Trophoblast cell (in vitro differentiated cells and primary cell): Measurements from ENCODE around the gene CADM1.

ENCODE experiments used
- DNase-seq, 2 donors: peaks; one replicate each; pipeline ENCODE4 v3.0.0-alpha.2; 2016
- H2AFZ ChIP-seq: 2 replicates; pipeline ENCODE4 v1.6.1; 2013; ENCODE audit warnings: low read length, moderate library complexity, mild to moderate bottlenecking; ENCODE audit not compliant: insufficient read depth, poor library complexity
- H2AK5ac ChIP-seq: 2 replicates; pipeline ENCODE4 v1.6.1; 2013; ENCODE audit warnings: mild to moderate bottlenecking, low read length
- H2BK120ac ChIP-seq: 2 replicates; pipeline ENCODE4 v1.6.1; 2013; ENCODE audit warnings: low read length, mild to moderate bottlenecking, moderate library complexity; ENCODE audit not compliant: insufficient read depth, poor library complexity
- H2BK12ac ChIP-seq: 2 replicates; pipeline ENCODE4 v1.6.1; 2013; ENCODE audit warnings: mild to moderate bottlenecking, low read length, moderate library complexity
- H2BK5ac ChIP-seq: 2 replicates; pipeline ENCODE4 v1.6.1; 2013; ENCODE audit warnings: low read length, low read depth, moderate library complexity, mild to moderate bottlenecking; ENCODE audit not compliant: poor library complexity
- H3K14ac ChIP-seq: 2 replicates; pipeline ENCODE4 v1.6.1; 2013; ENCODE audit warnings: mild to moderate bottlenecking, low read length
- H3K18ac ChIP-seq: 2 replicates; pipeline ENCODE4 v1.6.1; 2013; ENCODE audit warnings: mild to moderate bottlenecking, low read length
- H3K23ac ChIP-seq: 2 replicates; pipeline ENCODE4 v1.6.1; 2013; ENCODE audit warnings: low read length
- H3K27ac ChIP-seq: 2 replicates; pipeline ENCODE4 v1.5.1; 2013; ENCODE audit warnings: low read depth, mild to moderate bottlenecking, inconsistent platforms, low read length, moderate library complexity
- H3K27me3 ChIP-seq: 2 replicates; pipeline ENCODE4 v1.6.1; 2013; ENCODE audit warnings: inconsistent platforms, mild to moderate bottlenecking, low read length, moderate library complexity; ENCODE audit not compliant: insufficient read depth
- H3K36me3 ChIP-seq, 2 experiments: 1 replicate in 1 of 2; 2 replicates in 1 of 2; pipeline ENCODE4 v1.6.1; 2013; ENCODE audit warnings: low read length in 2 of 2, mild to moderate bottlenecking in 2 of 2, moderate library complexity in 1 of 2; ENCODE audit not compliant: insufficient read depth in 2 of 2, control insufficient read depth in 1 of 2
- H3K4ac ChIP-seq: 2 replicates; pipeline ENCODE4 v1.6.1; 2013; ENCODE audit warnings: low read depth, mild to moderate bottlenecking, low read length, moderate library complexity
- H3K4me1 ChIP-seq, 2 experiments: 1 replicate in 1 of 2; 2 replicates in 1 of 2; pipeline ENCODE4 v1.6.1; 2013; ENCODE audit warnings: low read length in 2 of 2, mild to moderate bottlenecking in 2 of 2, moderate library complexity in 1 of 2; ENCODE audit not compliant: insufficient read depth in 2 of 2, control insufficient read depth in 1 of 2
- H3K4me2 ChIP-seq: 2 replicates; pipeline ENCODE4 v1.6.1; 2013; ENCODE audit warnings: inconsistent platforms, mild to moderate bottlenecking, low read length, moderate library complexity
- H3K4me3 ChIP-seq: 2 replicates; pipeline ENCODE4 v1.5.1; 2013; ENCODE audit warnings: mild to moderate bottlenecking, low read depth, low read length, inconsistent platforms
- H3K79me1 ChIP-seq: one replicate; pipeline ENCODE4 v1.6.1; 2013; ENCODE audit warnings: low read length
- H3K79me2 ChIP-seq: 2 replicates; pipeline ENCODE4 v1.6.1; 2013; ENCODE audit warnings: low read length, mild to moderate bottlenecking; ENCODE audit not compliant: control insufficient read depth, insufficient read depth, poor library complexity
- H3K9ac ChIP-seq: 2 replicates; pipeline ENCODE4 v1.6.1; 2013; ENCODE audit warnings: mild to moderate bottlenecking, low read length
- H3K9me3 ChIP-seq: 2 replicates; pipeline ENCODE4 v1.6.1; 2013; ENCODE audit warnings: low read depth, mild to moderate bottlenecking, control low read depth, inconsistent platforms, low read length; ENCODE audit not compliant: insufficient read depth
- H4K12ac ChIP-seq: 2 replicates; pipeline ENCODE4 v1.6.1; 2013; ENCODE audit warnings: low read depth, mild to moderate bottlenecking, low read length, moderate library complexity
- H4K8ac ChIP-seq: 2 replicates; pipeline ENCODE4 v1.6.1; 2013; ENCODE audit warnings: low read depth, mild to moderate bottlenecking, low read length, moderate library complexity
- H4K91ac ChIP-seq: one replicate; pipeline ENCODE4 v1.6.1; 2013; ENCODE audit warnings: low read depth, mild to moderate bottlenecking, low read length, moderate library complexity
- WGBS: extraction: QIAGEN DNeasy Blood & Tissue Kit; methylation state at CpG from one replicate; pipeline ENCODE4 v1.1.7; 2013; ENCODE audit warnings: missing lambda C conversion rate; ENCODE audit not compliant: insufficient read length, insufficient coverage; ENCODE audit errors: extremely low coverage; 5-methylcytosine and 5-hydroxymethylcytosine counted together

CADM1 gene

DNA sequence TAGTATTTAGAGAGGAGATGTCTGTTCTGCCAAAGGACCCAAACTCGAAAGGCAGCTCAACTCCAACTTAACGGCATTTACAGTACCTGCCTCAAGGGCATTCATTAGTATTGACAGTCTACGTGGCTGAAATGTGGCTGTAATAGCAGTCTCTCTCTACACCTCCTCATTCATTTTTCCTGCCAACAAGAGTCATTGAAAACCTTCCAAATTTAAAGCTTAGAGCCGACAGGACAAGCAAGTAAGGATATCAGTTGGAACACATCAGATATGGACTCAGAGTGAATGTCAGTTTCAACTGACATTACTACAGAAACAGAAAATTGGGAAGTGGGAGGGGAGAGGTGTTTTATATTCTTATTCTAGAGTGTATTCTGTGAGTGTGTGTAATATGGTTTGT lies 253.1 kb downstream of the CADM1 start:
- H2BK5ac ChIP-seq = no peak overlapping the region
- H4K8ac ChIP-seq = no peak overlapping the region
- no peak overlapping the region for H4K91ac ChIP-seq
- H3K79me1 ChIP-seq = no peaks in the 10 kb centered on the region
- no peak overlapping the region for H3K4me2 ChIP-seq
- H3K79me2 ChIP-seq = no peaks in the 10 kb centered on the region
- H3K4ac ChIP-seq = no peak overlapping the region
- H3K4me3 ChIP-seq = no peak overlapping the region
- H2BK12ac ChIP-seq = no peak overlapping the region
- no peak overlapping the region for H3K27ac ChIP-seq
- H3K9me3 ChIP-seq = no peaks in the 10 kb centered on the region
- H3K4me1 ChIP-seq = peaks cover 0 to 3% of the 10 kb centered on the region in 2 experiments
- no peak overlapping the region for H2BK120ac ChIP-seq
- H3K23ac ChIP-seq = no peak overlapping the region
- no peak overlapping the region for H3K18ac ChIP-seq
- H3K9ac ChIP-seq = no peak overlapping the region
- no peak overlapping the region for H2AK5ac ChIP-seq
- no peak overlapping the region for H4K12ac ChIP-seq
- no peak for DNase-seq
- WGBS = no CpG with 5 or more reads among the region's 4 CpGs
- no peak overlapping the region for H3K14ac ChIP-seq
- no peaks in the 10 kb centered on the region for H3K27me3 ChIP-seq
- H2AFZ ChIP-seq = no peak overlapping the region
- H3K36me3 ChIP-seq = no peaks in the 10 kb centered on the region

DNA sequence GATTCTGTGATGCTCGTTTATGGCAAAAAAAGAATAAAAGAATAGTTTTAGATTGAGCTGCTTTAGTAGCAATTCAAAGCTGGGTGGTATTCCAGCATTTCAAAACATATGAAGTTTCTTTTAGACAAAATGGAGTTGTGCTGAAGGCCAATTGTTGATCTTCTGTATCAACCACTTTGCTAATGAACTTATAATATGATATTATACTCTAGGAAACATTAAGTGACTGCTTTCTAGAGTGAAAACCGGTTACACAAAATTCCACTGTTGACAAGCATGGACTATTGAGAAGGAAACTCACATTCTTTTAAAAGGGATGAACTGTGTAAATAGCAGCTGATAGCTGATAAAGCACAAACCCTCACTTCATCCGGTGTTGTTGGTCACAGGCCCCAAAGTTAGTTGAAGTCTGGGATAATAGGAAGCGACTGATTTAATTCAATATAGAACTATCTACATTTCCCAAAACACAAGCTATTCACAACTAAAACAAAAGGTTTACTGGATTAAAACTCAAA lies 255.1 kb downstream of the CADM1 start:
- no peak overlapping the region for H3K4ac ChIP-seq
- no peak overlapping the region for H3K23ac ChIP-seq
- no peaks in the 10 kb centered on the region for H3K27me3 ChIP-seq
- no peaks in the 10 kb centered on the region for H3K36me3 ChIP-seq
- no peak overlapping the region for H2AK5ac ChIP-seq
- no peak overlapping the region for H4K91ac ChIP-seq
- no peaks in the 10 kb centered on the region for H3K79me1 ChIP-seq
- H3K14ac ChIP-seq = no peak overlapping the region
- H4K8ac ChIP-seq = no peak overlapping the region
- no peaks in the 10 kb centered on the region for H3K9me3 ChIP-seq
- no peak overlapping the region for H3K18ac ChIP-seq
- H3K4me2 ChIP-seq = no peak overlapping the region
- no peak overlapping the region for H2BK12ac ChIP-seq
- H3K9ac ChIP-seq = no peak overlapping the region
- no peak overlapping the region for H4K12ac ChIP-seq
- peak in 1 of 2 donors; percentile 1 for DNase-seq
- no peak overlapping the region for H3K27ac ChIP-seq
- no peak overlapping the region for H2AFZ ChIP-seq
- no CpG with 5 or more reads among the region's 4 CpGs for WGBS
- no peaks in the 10 kb centered on the region for H3K79me2 ChIP-seq
- H3K4me1 ChIP-seq = peaks cover 0 to 3% of the 10 kb centered on the region in 2 experiments
- H2BK120ac ChIP-seq = no peak overlapping the region
- H3K4me3 ChIP-seq = no peak overlapping the region
- H2BK5ac ChIP-seq = no peak overlapping the region

- peaks cover 0 to 3% of the 10 kb centered on the region in 2 experiments for H3K4me1 ChIP-seq
- H2BK12ac ChIP-seq = no peak overlapping the region
- WGBS = no CpG with 5 or more reads among the region's 1 CpG
Measured at GRCh38 chr11:115247953-115248352, 256.3 kb downstream of the CADM1 start.

DNA sequence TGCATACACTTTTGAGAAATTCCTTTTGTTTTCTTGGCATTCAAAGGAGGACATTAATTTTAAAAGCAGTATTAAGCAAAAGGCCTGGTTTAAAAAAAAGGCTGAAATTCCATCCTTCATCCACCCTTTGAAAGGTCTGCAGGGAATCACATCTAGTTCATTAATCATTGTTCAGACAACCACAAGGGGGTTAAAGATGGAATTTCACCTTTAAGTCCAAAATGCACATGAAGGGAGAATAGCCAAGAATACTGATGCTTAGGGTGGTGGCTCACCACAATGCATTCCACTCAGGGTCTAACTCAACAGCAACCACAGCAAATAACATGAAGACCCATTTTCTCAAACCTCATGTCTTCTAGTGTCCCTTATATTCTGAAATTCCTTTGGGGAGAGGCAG lies 256.9 kb downstream of the CADM1 start:
- no peak overlapping the region for H3K23ac ChIP-seq
- H3K9ac ChIP-seq = no peak overlapping the region
- no peak overlapping the region for H4K8ac ChIP-seq
- no peak overlapping the region for H3K14ac ChIP-seq
- DNase-seq = no peak
- H3K27ac ChIP-seq = no peak overlapping the region
- H2BK12ac ChIP-seq = no peak overlapping the region
- no peaks in the 10 kb centered on the region for H3K79me2 ChIP-seq
- H4K91ac ChIP-seq = no peak overlapping the region
- peaks cover 0 to 3% of the 10 kb centered on the region in 2 experiments for H3K4me1 ChIP-seq
- H3K36me3 ChIP-seq = no peaks in the 10 kb centered on the region
- no peak overlapping the region for H3K4me3 ChIP-seq
- H2BK120ac ChIP-seq = no peak overlapping the region
- no peaks in the 10 kb centered on the region for H3K9me3 ChIP-seq
- no peak overlapping the region for H2BK5ac ChIP-seq
- no peaks in the 10 kb centered on the region for H3K27me3 ChIP-seq
- no peak overlapping the region for H4K12ac ChIP-seq
- H2AFZ ChIP-seq = no peak overlapping the region
- no peak overlapping the region for H3K4ac ChIP-seq
- H3K4me2 ChIP-seq = no peak overlapping the region
- H3K18ac ChIP-seq = no peak overlapping the region
- no peak overlapping the region for H2AK5ac ChIP-seq
- no peaks in the 10 kb centered on the region for H3K79me1 ChIP-seq

More at GRCh38 chr11:115247953-115248352, 256.3 kb downstream of the CADM1 start:
- no peak overlapping the region for H3K4me3 ChIP-seq
- no peak overlapping the region for H2AFZ ChIP-seq
- no peak overlapping the region for H3K27ac ChIP-seq
- H3K79me2 ChIP-seq = no peaks in the 10 kb centered on the region
- H4K91ac ChIP-seq = no peak overlapping the region
- H3K9me3 ChIP-seq = no peaks in the 10 kb centered on the region
- no peak overlapping the region for H3K14ac ChIP-seq
- H3K79me1 ChIP-seq = no peaks in the 10 kb centered on the region
- no peak overlapping the region for H2BK120ac ChIP-seq
- H2BK5ac ChIP-seq = no peak overlapping the region
- H4K8ac ChIP-seq = no peak overlapping the region
- no peak overlapping the region for H4K12ac ChIP-seq
- H3K36me3 ChIP-seq = no peaks in the 10 kb centered on the region
- H3K18ac ChIP-seq = no peak overlapping the region
- H3K27me3 ChIP-seq = no peaks in the 10 kb centered on the region
- no peak overlapping the region for H3K23ac ChIP-seq
- H3K4me2 ChIP-seq = no peak overlapping the region
- DNase-seq = no peak
- H3K4ac ChIP-seq = no peak overlapping the region
- H2AK5ac ChIP-seq = no peak overlapping the region
- H3K9ac ChIP-seq = no peak overlapping the region
